H9 (cell line): ENCODE data around the gene MAPK12. TPM values are rescaled to one million over a fixed set of nuclear protein-coding genes. Genes with fewer than 3 reads are reported as not detected.

Experiments
- DNase-seq: peaks from one replicate; pipeline ENCODE4 v3.0.0-alpha.2; 2017
- H2AFZ ChIP-seq: one replicate; pipeline ENCODE4 v1.6.1; 2013; ENCODE audit warnings: mild to moderate bottlenecking, low read length, control low read depth, moderate library complexity
- H2AK5ac ChIP-seq: 2 replicates; pipeline ENCODE4 v1.6.1; 2013; ENCODE audit warnings: low read length, control low read depth, mixed read lengths; ENCODE audit not compliant: insufficient read length
- H2BK120ac ChIP-seq: one replicate; pipeline ENCODE4 v1.6.1; 2013; ENCODE audit warnings: low read depth, mild to moderate bottlenecking, low read length, control low read depth, inconsistent platforms; ENCODE audit not compliant: poor library complexity, severe bottlenecking
- H2BK12ac ChIP-seq: 2 replicates; pipeline ENCODE4 v1.6.1; 2013; ENCODE audit warnings: low read length, control low read depth, mixed read lengths, low read depth; ENCODE audit not compliant: insufficient read length
- H2BK15ac ChIP-seq: 2 replicates; pipeline ENCODE4 v1.6.1; 2013; ENCODE audit warnings: low read depth, low read length, control low read depth
- H2BK20ac ChIP-seq: one replicate; pipeline ENCODE4 v1.6.1; 2013; ENCODE audit warnings: low read depth, mild to moderate bottlenecking, low read length, control low read depth, inconsistent platforms; ENCODE audit not compliant: poor library complexity, severe bottlenecking
- H2BK5ac ChIP-seq: 2 replicates; pipeline ENCODE4 v1.6.1; 2013; ENCODE audit warnings: low read length, control low read depth, mixed read lengths; ENCODE audit not compliant: insufficient read length
- H3K14ac ChIP-seq: 2 replicates; pipeline ENCODE4 v1.6.1; 2013; ENCODE audit warnings: low read length, control low read depth; ENCODE audit not compliant: insufficient read depth
- H3K18ac ChIP-seq: 2 replicates; pipeline ENCODE4 v1.6.1; 2013; ENCODE audit warnings: low read depth, mild to moderate bottlenecking, mixed read lengths, low read length, control low read depth; ENCODE audit not compliant: insufficient read length
- H3K23ac ChIP-seq: 2 replicates; pipeline ENCODE4 v1.6.1; 2013; ENCODE audit warnings: low read length, control low read depth, mixed read lengths, low read depth; ENCODE audit not compliant: insufficient read length
- H3K23me2 ChIP-seq: 2 replicates; pipeline ENCODE4 v1.6.1; 2013; ENCODE audit warnings: low read depth, mild to moderate bottlenecking, mixed read lengths, low read length, control low read depth; ENCODE audit not compliant: insufficient read length, poor library complexity, severe bottlenecking
- H3K27ac ChIP-seq: 2 replicates; pipeline ENCODE4 v1.5.1; 2013; ENCODE audit warnings: low read length, control low read depth, mixed read lengths, low read depth; ENCODE audit not compliant: insufficient read length
- H3K27me3 ChIP-seq: 2 replicates; pipeline ENCODE4 v1.6.1; 2013; ENCODE audit warnings: low read length, control low read depth, inconsistent platforms; ENCODE audit not compliant: insufficient read depth
- H3K4ac ChIP-seq: 2 replicates; pipeline ENCODE4 v1.6.1; 2013; ENCODE audit warnings: low read depth, mild to moderate bottlenecking, control low read depth, inconsistent platforms, low read length, moderate library complexity
- H3K4me1 ChIP-seq: 2 replicates; pipeline ENCODE4 v1.6.1; 2013; ENCODE audit warnings: low read length, control low read depth, inconsistent platforms; ENCODE audit not compliant: insufficient read depth
- H3K4me2 ChIP-seq: 2 replicates; pipeline ENCODE4 v1.6.1; 2013; ENCODE audit warnings: low read length, control low read depth, mixed read lengths; ENCODE audit not compliant: insufficient read length, insufficient read depth
- H3K56ac ChIP-seq: 2 replicates; pipeline ENCODE4 v1.6.1; 2013; ENCODE audit warnings: low read depth, mild to moderate bottlenecking, mixed read lengths, low read length, control low read depth; ENCODE audit not compliant: insufficient read length
- H3K79me1 ChIP-seq: 2 replicates; pipeline ENCODE4 v1.6.1; 2013; ENCODE audit warnings: low read depth, mild to moderate bottlenecking, moderate library complexity, low read length, control low read depth, inconsistent platforms; ENCODE audit not compliant: insufficient read depth, poor library complexity, severe bottlenecking
- H3K79me2 ChIP-seq: 2 replicates; pipeline ENCODE4 v1.6.1; 2013; ENCODE audit warnings: low read length, control low read depth, inconsistent platforms; ENCODE audit not compliant: insufficient read depth
- H3K9ac ChIP-seq: 2 replicates; pipeline ENCODE4 v1.6.1; 2013; ENCODE audit warnings: low read length, control low read depth, mixed read lengths; ENCODE audit not compliant: insufficient read length; ENCODE audit errors: extremely low read depth
- H3K9me3 ChIP-seq: one replicate; pipeline ENCODE4 v1.6.1; 2013; ENCODE audit warnings: low read depth, low read length, inconsistent platforms; ENCODE audit not compliant: control insufficient read depth
- H3T11ph ChIP-seq: one replicate; pipeline ENCODE4 v1.6.1; 2013; ENCODE audit warnings: mild to moderate bottlenecking, low read length, control low read depth, inconsistent platforms
- H4K20me1 ChIP-seq: one replicate; pipeline ENCODE4 v1.6.1; 2013; ENCODE audit not compliant: control insufficient read depth, insufficient read length, insufficient read depth
- H4K5ac ChIP-seq: 2 replicates; pipeline ENCODE4 v1.6.1; 2013; ENCODE audit warnings: low read depth, mild to moderate bottlenecking, mixed read lengths, low read length, control low read depth; ENCODE audit not compliant: insufficient read length
- H4K8ac ChIP-seq: replicated peaks from 2 replicates; pipeline ENCODE4 v1.6.1; 2013; ENCODE audit warnings: low read length, control low read depth, mixed read lengths, low read depth; ENCODE audit not compliant: insufficient read length
- H4K91ac ChIP-seq: 2 replicates; pipeline ENCODE4 v1.6.1; 2013; ENCODE audit warnings: low read depth, mild to moderate bottlenecking, moderate library complexity, mixed read lengths, low read length, control low read depth; ENCODE audit not compliant: insufficient read length
- H3K27ac Mint-ChIP-seq, 3 experiments: 2 replicates in 2 of 3; 3 replicates in 1 of 3; pipeline ENCODE4 v1.8.0; 2020 to 2021; ENCODE audit warnings: mixed read lengths in 3 of 3, mild to moderate bottlenecking in 1 of 3, moderate library complexity in 1 of 3
- H3K27me3 Mint-ChIP-seq: 2 replicates; pipeline ENCODE4 v1.8.0; 2021; ENCODE audit warnings: low read depth, mild to moderate bottlenecking, moderate library complexity, mixed read lengths
- H3K36me3 Mint-ChIP-seq, 3 experiments: 2 replicates in 2 of 3; 3 replicates in 1 of 3; pipeline ENCODE4 v1.8.0; 2020 to 2021; ENCODE audit warnings: low read depth in 3 of 3, mixed read lengths in 3 of 3; ENCODE audit not compliant: insufficient read depth in 1 of 3
- H3K4me1 Mint-ChIP-seq, 2 experiments: 2 replicates each; pipeline ENCODE4 v1.8.0; 2020; ENCODE audit warnings: mixed read lengths in 2 of 2
- H3K4me3 Mint-ChIP-seq, 2 experiments: 2 replicates in 1 of 2; 3 replicates in 1 of 2; pipeline ENCODE4 v1.8.0; 2020 to 2021; ENCODE audit warnings: mild to moderate bottlenecking in 2 of 2, mixed read lengths in 2 of 2, moderate library complexity in 1 of 2
- H3K9me3 Mint-ChIP-seq, 2 experiments: 2 replicates in 1 of 2; 3 replicates in 1 of 2; pipeline ENCODE4 v1.8.0; 2020; ENCODE audit warnings: mild to moderate bottlenecking in 2 of 2, mixed read lengths in 2 of 2, moderate library complexity in 1 of 2
- WGBS: extraction: QIAGEN DNeasy Blood & Tissue Kit; methylation state at CpG from one replicate; pipeline ENCODE4 v1.1.7; 2013; ENCODE audit warnings: missing lambda C conversion rate, low lambda C conversion rate, mixed read lengths; ENCODE audit not compliant: insufficient read length; ENCODE audit errors: extremely low coverage; 5-methylcytosine and 5-hydroxymethylcytosine counted together
- total RNA-seq: library from RNA; stranded (reverse); gene quantifications from 2 replicates; pipeline ENCODE4 v1.2.1, GENCODE V29; 2021
- TF ChIP-seq, protein P1 (sequence below): fragments of 200-600 bp; sonication (generic); conservative IDR thresholded peaks from 3 replicates; pipeline ENCODE4 v1.8.0; 2021; ENCODE audit warnings: antibody characterized with exemption, mild to moderate bottlenecking

Gene MAPK12
- total RNA-seq, 1 experiment from 2014 or later: 31.3 TPM

DNA sequence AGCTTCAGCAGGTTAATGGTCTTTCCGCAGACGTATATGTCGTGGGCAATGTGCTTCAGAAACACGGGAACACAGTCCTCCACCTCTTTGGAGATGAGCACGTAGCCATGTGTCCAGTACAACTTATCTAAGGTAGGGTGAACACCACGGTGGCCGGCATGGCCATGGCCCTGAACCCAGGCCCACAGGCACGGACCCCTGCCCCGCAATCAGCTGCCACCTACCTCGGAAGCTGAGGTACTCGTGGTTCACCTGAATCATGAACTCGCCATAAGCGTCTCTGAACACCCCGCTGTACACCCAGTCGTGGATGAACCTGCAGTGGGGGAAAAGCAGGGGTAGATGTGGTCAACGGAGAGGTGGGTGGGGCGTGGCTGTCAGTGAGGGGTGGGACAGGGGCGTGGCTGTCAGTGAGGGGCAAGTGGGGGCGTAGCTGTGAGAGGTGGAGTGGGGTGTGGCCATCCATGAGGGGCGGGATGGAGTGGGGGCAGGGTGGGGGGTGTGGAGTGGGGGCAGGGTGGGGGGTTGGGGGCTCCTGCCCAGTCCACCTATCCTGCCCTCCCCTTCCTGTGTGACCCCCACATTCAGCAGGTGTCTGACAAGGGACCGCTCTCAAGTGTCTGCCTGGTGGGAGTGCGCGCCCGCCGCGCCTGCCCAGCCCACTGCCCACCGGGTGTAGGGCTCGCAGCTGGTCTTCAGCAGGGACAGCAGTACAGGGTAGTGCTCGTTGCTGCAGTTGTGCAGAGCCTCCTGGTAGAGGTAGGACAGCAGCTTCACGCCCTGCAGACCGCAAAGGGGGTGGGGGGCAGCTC lies 35.2 kb downstream of the MAPK12 start:
- no peaks in the 10 kb centered on the region for H3K4me1 Mint-ChIP-seq
- Histone ChIP-seq H2BK15ac (no peak overlapping the region), H3K79me1 (no peaks in the 10 kb centered on the region), H3K14ac (no peak overlapping the region; the same call in 1 of the 2 replicates), H4K91ac (no peak overlapping the region), H3T11ph (no peak overlapping the region), H4K5ac (no peak overlapping the region), H3K27me3 (no peaks in the 10 kb centered on the region), H3K23ac (no peak overlapping the region), H3K4ac (no peak overlapping the region), H2AK5ac (no peak overlapping the region), H3K9me3 (no peaks in the 10 kb centered on the region), H3K27ac (no peak overlapping the region), H2AFZ (no peak overlapping the region), H4K8ac (no peak overlapping the region), H2BK5ac (no peak overlapping the region), H3K23me2 (no peaks in the 10 kb centered on the region), H2BK12ac (no peak overlapping the region), H3K18ac (no peak overlapping the region), H3K9ac (no peak overlapping the region), H2BK120ac (no peak overlapping the region), H3K79me2 (no peaks in the 10 kb centered on the region), H4K20me1 (no peaks in the 10 kb centered on the region), H3K4me2 (no peak overlapping the region), H3K4me1 (no peaks in the 10 kb centered on the region), H3K56ac (no peak overlapping the region), H2BK20ac (no peak overlapping the region)
- no CpG with 5 or more reads among the region's 31 CpGs for WGBS
- TF ChIP-seq, protein P1, sequence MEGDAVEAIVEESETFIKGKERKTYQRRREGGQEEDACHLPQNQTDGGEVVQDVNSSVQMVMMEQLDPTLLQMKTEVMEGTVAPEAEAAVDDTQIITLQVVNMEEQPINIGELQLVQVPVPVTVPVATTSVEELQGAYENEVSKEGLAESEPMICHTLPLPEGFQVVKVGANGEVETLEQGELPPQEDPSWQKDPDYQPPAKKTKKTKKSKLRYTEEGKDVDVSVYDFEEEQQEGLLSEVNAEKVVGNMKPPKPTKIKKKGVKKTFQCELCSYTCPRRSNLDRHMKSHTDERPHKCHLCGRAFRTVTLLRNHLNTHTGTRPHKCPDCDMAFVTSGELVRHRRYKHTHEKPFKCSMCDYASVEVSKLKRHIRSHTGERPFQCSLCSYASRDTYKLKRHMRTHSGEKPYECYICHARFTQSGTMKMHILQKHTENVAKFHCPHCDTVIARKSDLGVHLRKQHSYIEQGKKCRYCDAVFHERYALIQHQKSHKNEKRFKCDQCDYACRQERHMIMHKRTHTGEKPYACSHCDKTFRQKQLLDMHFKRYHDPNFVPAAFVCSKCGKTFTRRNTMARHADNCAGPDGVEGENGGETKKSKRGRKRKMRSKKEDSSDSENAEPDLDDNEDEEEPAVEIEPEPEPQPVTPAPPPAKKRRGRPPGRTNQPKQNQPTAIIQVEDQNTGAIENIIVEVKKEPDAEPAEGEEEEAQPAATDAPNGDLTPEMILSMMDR: no peak
- H3K9me3 Mint-ChIP-seq: peaks cover 0 to 2% of the 10 kb centered on the region in 2 experiments; a peak in 1 of 5 replicates
- peak overlapping the region in 1 of 3 experiments; percentile 85; a peak in 1 of 7 replicates for H3K27ac Mint-ChIP-seq
- H3K27me3 Mint-ChIP-seq: no peaks in the 10 kb centered on the region
- no peak overlapping the region for H3K4me3 Mint-ChIP-seq
- DNase-seq: no peak
- H3K36me3 Mint-ChIP-seq: peaks cover 14 to 40% (median 26%) of the 10 kb centered on the region in 3 experiments
